ENCODE data around the gene GFRAL. TPM values are rescaled to one million over a fixed set of nuclear protein-coding genes. Genes with fewer than 3 reads are reported as not detected.
"Not testable (repeated sequence)": the region's sequence is repeated elsewhere in the genome, so short reads cannot be mapped to it uniquely, and the experiment has no call there.

Gene GFRAL
- total RNA-seq, 1 donor: not detected

DNA sequence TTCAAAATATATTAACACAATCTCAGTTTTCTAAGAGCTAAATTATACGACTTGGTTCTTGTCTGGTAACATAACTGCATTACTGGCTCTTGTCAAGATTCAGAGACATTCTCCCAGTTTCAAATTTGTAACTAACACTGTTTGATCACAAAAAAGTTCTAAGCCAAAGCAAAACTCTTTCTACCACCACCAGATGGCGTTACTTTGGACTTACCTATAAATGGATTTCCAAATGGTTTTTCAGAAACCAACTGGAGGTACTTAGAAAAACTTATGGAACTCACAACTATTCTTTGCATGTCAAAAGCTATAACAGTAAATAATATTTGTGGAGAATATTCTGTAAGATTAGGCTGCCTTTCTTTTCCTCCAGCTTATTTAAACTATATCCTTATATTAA, 34.2 kb upstream of the GFRAL start:
- DNase-seq (ENCODE audit: low read depth): peak; percentile 33
- no peak overlapping the region for H3K4me3 ChIP-seq (ENCODE audit: low read depth, low read length)
- TF ChIP-seq, protein P1, sequence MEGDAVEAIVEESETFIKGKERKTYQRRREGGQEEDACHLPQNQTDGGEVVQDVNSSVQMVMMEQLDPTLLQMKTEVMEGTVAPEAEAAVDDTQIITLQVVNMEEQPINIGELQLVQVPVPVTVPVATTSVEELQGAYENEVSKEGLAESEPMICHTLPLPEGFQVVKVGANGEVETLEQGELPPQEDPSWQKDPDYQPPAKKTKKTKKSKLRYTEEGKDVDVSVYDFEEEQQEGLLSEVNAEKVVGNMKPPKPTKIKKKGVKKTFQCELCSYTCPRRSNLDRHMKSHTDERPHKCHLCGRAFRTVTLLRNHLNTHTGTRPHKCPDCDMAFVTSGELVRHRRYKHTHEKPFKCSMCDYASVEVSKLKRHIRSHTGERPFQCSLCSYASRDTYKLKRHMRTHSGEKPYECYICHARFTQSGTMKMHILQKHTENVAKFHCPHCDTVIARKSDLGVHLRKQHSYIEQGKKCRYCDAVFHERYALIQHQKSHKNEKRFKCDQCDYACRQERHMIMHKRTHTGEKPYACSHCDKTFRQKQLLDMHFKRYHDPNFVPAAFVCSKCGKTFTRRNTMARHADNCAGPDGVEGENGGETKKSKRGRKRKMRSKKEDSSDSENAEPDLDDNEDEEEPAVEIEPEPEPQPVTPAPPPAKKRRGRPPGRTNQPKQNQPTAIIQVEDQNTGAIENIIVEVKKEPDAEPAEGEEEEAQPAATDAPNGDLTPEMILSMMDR (IDR thresholded peaks at IDR 0.05; ENCODE audit: insufficient read depth, low read depth, low read length): peak; percentile 44

DNA sequence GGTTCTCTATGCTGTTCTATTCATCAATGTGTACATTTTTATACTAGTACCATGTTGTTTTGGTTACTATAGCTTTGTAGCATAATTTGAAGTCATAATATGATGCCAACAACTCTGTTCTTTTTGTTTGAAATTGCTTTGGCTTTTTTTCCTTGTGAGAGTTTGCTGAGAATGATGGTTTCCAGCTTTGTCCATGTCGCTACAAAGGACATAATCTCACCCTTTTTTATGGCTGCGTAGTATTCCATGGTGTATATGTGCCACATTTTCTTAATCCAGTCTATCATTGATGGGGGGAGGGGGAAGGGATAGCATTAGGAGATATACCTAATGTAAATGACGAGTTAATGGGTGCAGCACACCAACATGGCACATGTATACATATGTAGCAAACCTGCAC, 30.1 kb upstream of the GFRAL start:
- not testable (repeated sequence) for H3K4me3 ChIP-seq (ENCODE audit: low read depth, low read length); DNase-seq (ENCODE audit: low read depth)

DNA sequence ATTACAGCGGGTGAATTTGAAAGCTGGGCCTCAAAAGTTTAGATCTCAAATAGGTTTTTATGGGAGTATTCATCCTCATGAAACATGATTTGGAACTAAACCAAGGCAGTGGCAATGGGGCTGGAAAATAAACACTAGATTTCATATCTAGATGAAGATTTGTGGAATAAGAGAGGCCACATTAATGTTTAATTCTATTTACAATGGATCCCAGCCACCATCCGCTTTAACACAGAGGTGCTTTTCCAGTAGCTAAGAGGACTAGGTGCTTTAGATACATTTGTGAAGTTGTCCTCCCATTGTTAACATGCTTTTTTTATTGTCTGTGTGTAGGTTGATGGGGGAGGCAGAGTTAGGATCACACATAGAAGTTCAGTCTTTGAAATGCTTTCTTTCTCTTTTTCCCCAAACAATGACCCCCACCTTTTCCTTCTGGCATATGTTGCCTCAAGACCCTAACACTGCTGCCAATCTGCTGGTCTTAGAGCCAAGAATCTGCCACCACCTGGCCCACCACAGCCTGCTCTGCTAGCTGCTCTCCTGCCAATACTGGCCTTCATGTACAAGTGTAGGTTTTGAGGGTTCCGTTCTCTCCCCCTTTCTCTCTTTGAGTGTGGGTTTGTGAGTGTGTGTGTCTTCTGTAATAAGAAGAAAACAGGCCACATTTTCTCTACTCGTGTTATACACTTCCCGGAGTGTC, 27.8 kb upstream of the GFRAL start:
- TF ChIP-seq, protein P1 (IDR thresholded peaks at IDR 0.05; ENCODE audit: insufficient read depth, low read depth, low read length): no peak
- no peak overlapping the region for H3K4me3 ChIP-seq (ENCODE audit: low read depth, low read length)
- no peak for DNase-seq (ENCODE audit: low read depth)

DNA sequence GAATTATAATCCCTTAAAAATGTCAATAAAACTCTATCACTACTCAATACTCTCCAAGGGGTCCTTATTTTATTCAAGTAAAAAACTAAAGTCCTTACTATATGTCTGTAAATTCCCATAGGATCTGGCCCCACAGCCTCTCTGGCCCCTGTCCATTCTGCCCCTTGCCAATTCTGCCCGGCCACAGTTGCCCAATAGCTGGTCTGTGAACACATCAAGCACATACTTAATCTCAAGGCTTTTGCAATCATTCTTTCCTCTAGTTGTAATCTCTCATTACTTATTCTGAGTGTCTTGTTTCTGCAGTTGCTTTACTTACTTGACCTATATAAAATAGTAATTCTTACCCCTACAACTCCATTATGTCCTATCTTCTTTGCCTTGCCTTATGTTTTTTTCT, 22.5 kb upstream of the GFRAL start:
- no peak overlapping the region for H3K4me3 ChIP-seq (ENCODE audit: low read depth, low read length)
- DNase-seq (ENCODE audit: low read depth): no peak
- TF ChIP-seq, protein P1 (IDR thresholded peaks at IDR 0.05; ENCODE audit: insufficient read depth, low read depth, low read length): no peak

DNA sequence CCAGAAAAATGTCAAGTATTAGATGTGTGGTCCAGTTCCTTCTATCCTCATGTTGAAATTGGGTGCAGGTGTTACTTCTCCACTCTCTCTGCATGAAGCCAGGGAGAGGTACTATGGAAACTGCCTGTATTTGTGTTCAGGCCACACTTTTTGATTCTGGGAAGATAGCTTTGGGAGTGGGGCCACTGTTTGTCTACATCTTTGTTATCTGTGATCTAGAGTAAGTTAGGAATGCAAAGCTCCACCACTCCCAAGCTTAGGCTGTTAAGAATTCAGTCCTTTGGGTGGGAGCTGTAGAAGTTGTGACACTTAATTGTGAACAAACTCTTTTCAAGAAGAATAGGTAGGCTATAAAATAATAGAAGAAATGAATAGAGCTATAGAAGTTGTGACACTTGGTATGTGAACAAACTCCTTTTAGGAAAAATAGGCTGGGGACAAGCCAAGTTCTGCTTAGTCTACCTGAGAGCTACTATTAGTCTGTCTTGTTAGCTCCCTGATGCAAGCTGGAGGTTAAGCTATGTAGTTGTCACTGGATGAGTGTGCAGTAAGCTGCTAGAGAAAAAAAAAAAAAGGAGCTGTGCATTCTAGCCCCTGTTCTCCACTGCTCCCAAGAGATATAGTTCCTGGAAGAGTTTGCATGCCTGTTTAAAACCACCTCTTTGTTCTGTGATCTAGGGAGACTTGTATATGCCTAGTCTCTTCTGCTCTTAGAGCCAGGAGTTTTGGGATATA, 7.1 kb upstream of the GFRAL start:
- TF ChIP-seq, protein P1 (IDR thresholded peaks at IDR 0.05; ENCODE audit: insufficient read depth, low read depth, low read length): no peak
- no peak for DNase-seq (ENCODE audit: low read depth)
- no peak overlapping the region for H3K4me3 ChIP-seq (ENCODE audit: low read depth, low read length)

- TF ChIP-seq, protein P1 (IDR thresholded peaks at IDR 0.05; ENCODE audit: insufficient read depth, low read depth, low read length): no peak
- no peak for DNase-seq (ENCODE audit: low read depth)
- no peak overlapping the region for H3K4me3 ChIP-seq (ENCODE audit: low read depth, low read length)
Measured at GRCh38 chr6:55320696-55321086, 6.6 kb upstream of the GFRAL start.

DNA sequence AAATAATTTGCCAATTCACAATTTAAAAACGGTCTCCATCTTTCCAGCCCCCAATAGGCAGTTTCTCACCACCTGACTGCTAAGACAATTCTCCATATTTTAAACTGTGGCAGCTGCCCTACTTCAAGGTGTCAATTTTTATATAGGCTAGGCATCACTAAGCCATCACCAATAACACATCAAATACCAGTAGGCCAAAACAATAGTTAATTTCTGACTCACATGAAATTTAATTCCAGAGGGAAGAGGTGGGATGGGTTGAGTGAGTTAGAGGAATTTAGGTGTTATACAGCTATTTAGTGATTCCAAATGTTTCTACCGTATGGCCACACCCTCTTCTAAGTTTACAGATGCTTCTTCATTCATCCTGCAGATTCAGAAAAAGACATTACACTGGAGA, 49.9 kb downstream of the GFRAL start:
- H3K4me3 ChIP-seq (ENCODE audit: low read depth, low read length): no peak overlapping the region
- DNase-seq (ENCODE audit: low read depth): no peak
- TF ChIP-seq, protein P1 (IDR thresholded peaks at IDR 0.05; ENCODE audit: insufficient read depth, low read depth, low read length): no peak

All from fibroblast of villous mesenchyme (primary cell).